HG02973 (cell line): Measurements from ENCODE around the gene SLC36A4.
"Not testable (repeated sequence)": the region's sequence is repeated elsewhere in the genome, so short reads cannot be mapped to it uniquely, and the experiment has no call there.

ENCODE experiments used
- ATAC-seq: cut with Tn5 transposase; IDR thresholded peaks from one replicate; pipeline ENCODE4 v1.9.1; 2021; ENCODE audit warnings: moderate library complexity; ENCODE audit not compliant: unreplicated experiment

SLC36A4 gene

GRCh38 chr11:93123351-93123898 is 74.4 kb downstream of the SLC36A4 start:
- no peak for ATAC-seq

- no peak for ATAC-seq
These were observed 75.1 kb downstream of the SLC36A4 start for GRCh38 chr11:93122535-93123235.

GRCh38 chr11:93118276-93118675 is 79.5 kb downstream of the SLC36A4 start:
- ATAC-seq: no peak

GRCh38 chr11:93117565-93117964 is 80.2 kb downstream of the SLC36A4 start:
- no peak for ATAC-seq

GRCh38 chr11:93116641-93117441 is 81.0 kb downstream of the SLC36A4 start:
- no peak for ATAC-seq

GRCh38 chr11:93114304-93114703 is 83.5 kb downstream of the SLC36A4 start:
- no peak for ATAC-seq

GRCh38 chr11:93113824-93114223 is 84.0 kb downstream of the SLC36A4 start:
- no peak for ATAC-seq

- ATAC-seq: not testable (repeated sequence)
These were observed 86.6 kb downstream of the SLC36A4 start for GRCh38 chr11:93111147-93111546.

GRCh38 chr11:93100211-93100610 is 97.6 kb downstream of the SLC36A4 start:
- ATAC-seq: no peak

- no peak for ATAC-seq
These were observed 98.0 kb downstream of the SLC36A4 start for GRCh38 chr11:93099806-93100205.
